Left cardiac atrium (tissue), 4 donors: ENCODE measurements around the gene PACRG. TPM values are rescaled to one million over a fixed set of nuclear protein-coding genes. Genes with fewer than 3 reads are reported as not detected.

ENCODE experiments used
- ATAC-seq, 2 donors: fragments of 200-7000 bp; cut with Tn5 transposase; one replicate each; pipeline ENCODE4 v1.9.1; 2020; ENCODE audit warnings: mild to moderate bottlenecking in 2 of 2, moderate library complexity in 2 of 2
- DNase-seq: peaks from one replicate; pipeline ENCODE4 v3.0.0-alpha.2; 2020
- intact Hi-C, 2 donors: fragments of 100-400 bp; cut with DNase I; formaldehyde crosslinking; loops; one replicate each; pipeline versions ENCODE4 v1.14.1 to v1.15.1; 2022 to 2023
- total RNA-seq, 2 donors: library from RNA; stranded (reverse); fragmentation: NEBNext Ultra II Directional; extraction: Animal tissue kit (Norgen Biotek cat#: 25700); gene quantifications; one replicate each; pipeline ENCODE4 v1.2.1, GENCODE V29; 2021
- donor health status: DM: no; HTN: yes; CAD: no.
- donor health status: DM: no; HTN: yes; CAD: no; lungs with severe emphysema.
- donor health status: DM: yes; HTN: yes; CAD: no.
- donor health status: Dilated cardiomyopathy.

Gene PACRG
- total RNA-seq, 2 donors from 2014 or later = 3.2 to 4.5 TPM

DNA sequence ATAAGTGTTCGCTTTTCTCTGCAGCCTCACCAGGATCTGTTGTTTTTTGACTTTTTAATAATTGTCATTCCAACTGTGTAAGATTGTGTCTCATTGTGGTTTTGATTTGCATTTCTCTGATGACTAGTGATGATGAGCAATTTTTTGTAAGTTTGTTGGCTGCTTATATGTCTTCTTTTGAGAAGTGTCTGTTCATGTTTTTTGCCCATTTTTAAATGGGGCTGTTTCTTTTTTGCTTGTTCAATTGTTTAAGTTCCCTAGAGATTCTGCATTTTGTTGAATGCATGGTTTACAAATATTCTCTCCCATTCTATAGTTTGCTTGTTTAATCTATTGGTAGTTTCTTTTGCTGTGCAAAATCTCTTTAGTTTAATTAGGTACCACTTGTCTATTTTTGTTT is 295.9 kb downstream of the PACRG start:
- DNase-seq (no peak), ATAC-seq (no peak)
- intact Hi-C loops = no loop called here

GRCh38 chr6:163026893-163027292 is 299.1 kb downstream of the PACRG start:
- DNase-seq = no peak
- no peak for ATAC-seq
- intact Hi-C loops = no loop called here

DNA sequence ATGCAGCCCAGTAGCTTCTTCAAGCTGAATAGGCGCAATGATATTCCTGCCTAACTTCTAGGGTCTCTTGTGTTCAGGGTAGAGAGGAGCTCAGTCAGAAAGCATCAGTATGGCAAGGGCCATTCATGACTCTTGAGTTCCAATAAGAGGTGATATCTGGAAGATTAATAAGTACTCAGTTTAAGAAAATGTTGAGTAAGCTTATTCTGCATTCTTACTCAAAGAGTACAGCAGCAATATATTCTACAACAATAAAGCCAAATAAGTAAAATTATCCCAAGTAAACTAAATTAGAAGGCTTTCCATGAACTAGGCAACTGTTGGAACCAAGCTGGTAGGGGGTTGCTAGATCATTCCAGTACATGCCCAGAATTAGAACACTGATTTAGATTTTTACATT is 303.2 kb downstream of the PACRG start:
- intact Hi-C loops = no loop called here
- DNase-seq (no peak), ATAC-seq (no peak)

GRCh38 chr6:163031931-163032330 is 304.2 kb downstream of the PACRG start:
- DNase-seq (no peak), ATAC-seq (no peak)
- intact Hi-C loops = no loop called here

GRCh38 chr6:163036160-163036645 is 308.4 kb downstream of the PACRG start:
- intact Hi-C loops = no loop called here
- DNase-seq (no peak), ATAC-seq (no peak)

GRCh38 chr6:163038317-163038716 is 310.5 kb downstream of the PACRG start:
- no peak for DNase-seq
- ATAC-seq = peak; percentile 78 to 87
- intact Hi-C loops = no loop called here

DNA sequence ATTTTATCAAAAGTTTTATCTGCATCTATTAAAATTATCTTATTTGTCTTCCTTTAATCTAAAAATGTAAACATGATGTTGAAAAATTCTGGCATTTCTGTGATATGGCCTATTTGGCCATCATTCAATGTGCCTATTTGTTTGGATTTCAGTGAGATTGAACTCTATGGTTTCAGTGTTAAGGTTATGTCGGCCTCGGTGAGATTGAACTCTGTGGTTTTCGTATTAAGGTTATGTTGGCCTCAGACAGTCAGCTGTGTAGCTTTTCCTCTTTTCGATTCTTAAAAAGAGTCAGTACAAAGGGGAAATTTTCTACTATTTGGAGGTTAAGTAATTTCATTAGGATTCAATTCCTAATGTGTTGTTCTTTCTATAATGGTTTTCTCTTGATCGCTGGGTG is 320.6 kb downstream of the PACRG start:
- intact Hi-C loops = no loop called here
- DNase-seq = no peak
- no peak for ATAC-seq

DNA sequence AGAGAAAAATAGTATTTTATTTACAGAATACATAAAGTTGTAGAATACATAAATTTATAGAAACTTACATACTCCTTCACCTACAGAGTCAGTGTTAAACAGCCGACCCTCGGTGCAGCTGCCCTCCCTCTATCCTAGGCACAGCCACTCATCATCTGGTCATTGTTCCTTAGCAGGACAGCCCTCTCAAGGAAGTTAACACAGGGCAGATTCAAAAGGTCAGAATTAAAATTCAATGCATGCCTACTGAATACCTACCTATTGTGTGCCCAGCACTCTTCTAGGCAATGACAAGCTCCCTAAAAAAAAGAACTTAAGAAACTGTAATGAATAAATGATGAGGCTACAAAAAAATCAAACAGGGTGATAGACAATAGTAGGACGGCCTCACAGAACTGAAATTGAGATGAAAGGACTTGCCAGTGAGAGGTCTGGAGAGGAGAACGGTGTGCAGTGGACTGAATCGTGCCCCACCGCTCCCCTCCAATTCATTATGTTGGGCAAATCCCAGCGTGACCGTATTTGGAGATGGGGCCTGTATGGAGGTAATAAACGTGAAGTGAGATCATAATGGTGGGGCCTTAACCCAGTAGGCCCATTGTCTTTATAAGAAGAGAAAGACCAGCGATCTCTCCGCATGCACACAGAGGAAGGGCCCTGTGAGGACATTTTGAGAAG is 326.0 kb downstream of the PACRG start:
- DNase-seq = no peak
- intact Hi-C loops = no loop called here
- ATAC-seq = no peak

GRCh38 chr6:163054641-163055040 is 326.9 kb downstream of the PACRG start:
- ATAC-seq = no peak
- intact Hi-C loops = no loop called here
- no peak for DNase-seq

- ATAC-seq (no peak), DNase-seq (no peak)
- intact Hi-C loops = no loop called here
Observed at GRCh38 chr6:163057260-163057659, 329.5 kb downstream of the PACRG start.

DNA sequence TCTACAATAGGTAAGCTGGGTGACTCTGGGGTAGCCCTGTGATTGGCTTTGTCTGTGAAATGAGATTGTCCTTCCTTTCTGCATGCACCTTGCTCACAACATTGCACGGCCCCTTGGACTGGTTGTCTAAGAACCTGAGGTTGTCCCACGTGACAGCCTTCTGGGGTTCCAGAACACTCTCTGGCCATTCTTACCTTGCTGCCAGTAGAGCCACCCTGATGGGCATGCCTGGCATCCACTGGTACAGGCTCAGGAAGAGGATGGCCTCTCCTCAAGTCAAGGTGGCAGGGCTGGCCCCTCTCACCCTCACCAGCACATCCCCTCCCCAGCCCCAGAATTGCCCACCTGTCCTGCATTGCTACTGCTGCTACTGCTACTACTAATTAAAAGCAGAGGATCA is 335.0 kb downstream of the PACRG start:
- DNase-seq (no peak), ATAC-seq (no peak)
- intact Hi-C loops = no loop called here

GRCh38 chr6:163063561-163063960 is 335.8 kb downstream of the PACRG start:
- ATAC-seq = no peak
- intact Hi-C loops = no loop called here
- DNase-seq = no peak

- intact Hi-C loops = no loop called here
- ATAC-seq = no peak
Observed at GRCh38 chr6:163064397-163064796, 336.6 kb downstream of the PACRG start.

DNA sequence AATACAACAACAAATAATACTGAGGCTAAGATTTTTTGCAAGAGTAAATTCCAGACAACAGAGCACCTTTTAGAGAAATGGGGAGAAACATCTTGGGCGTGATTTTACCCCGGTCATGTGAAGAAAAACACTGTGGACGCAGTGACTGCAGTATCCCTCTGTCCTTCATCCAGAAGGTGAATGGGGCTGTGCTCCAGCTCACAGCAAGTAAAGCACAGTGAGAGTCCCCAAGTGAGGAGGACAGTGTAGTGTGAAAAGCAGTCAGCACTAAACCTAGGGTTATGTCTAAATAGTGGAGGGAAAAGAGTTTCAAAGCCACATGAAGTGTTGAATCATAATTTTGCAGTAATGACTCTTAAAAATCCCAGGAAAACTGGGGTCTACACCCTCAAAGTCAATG is 338.4 kb downstream of the PACRG start:
- intact Hi-C loops = no loop called here
- DNase-seq = no peak
- no peak for ATAC-seq

More at GRCh38 chr6:163064397-163064796, 336.6 kb downstream of the PACRG start:
- no peak for DNase-seq

DNA sequence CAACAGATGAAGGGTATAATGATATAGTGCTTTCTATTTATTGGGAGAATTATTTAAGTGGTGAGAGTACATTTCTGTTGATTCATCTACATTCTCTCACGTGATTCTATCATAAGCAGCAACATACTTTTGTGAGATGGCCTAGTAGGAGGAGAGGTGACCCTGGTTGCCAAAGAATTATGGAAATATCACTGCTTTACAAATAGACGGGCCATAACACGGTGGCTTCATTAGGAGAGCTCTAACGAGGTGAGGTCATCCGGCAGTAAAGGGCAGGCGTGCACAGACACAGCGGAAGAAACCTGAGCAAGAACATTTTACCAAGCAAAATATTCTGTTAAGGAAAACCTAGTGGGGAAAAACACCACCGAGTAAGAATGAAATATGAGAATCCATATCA is 349.4 kb downstream of the PACRG start:
- no peak for ATAC-seq

DNA sequence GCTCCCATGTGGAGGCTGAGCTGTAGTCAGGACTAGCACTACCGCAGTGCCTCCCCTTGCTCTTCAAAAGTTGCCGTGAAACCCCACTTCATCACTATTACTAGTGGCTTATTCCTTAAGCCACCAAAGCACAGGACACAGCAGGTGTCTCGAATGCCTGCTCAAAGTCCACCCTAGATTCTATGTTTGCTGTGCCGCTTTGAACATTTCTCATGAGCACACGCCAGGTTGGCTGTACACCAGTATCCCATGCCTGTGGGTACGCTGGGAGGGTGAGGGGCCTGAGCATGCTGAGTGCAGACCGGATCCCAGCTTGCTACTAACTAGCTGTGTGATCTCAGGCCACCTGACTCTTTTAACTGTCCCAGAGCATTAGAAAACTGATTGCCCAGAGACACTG is 350.9 kb downstream of the PACRG start:
- intact Hi-C loops = no loop called here
- ATAC-seq = no peak
- no peak for DNase-seq

More for the DNA sequence above, 349.4 kb downstream of the PACRG start:
- intact Hi-C loops = no loop called here
- no peak for DNase-seq

DNA sequence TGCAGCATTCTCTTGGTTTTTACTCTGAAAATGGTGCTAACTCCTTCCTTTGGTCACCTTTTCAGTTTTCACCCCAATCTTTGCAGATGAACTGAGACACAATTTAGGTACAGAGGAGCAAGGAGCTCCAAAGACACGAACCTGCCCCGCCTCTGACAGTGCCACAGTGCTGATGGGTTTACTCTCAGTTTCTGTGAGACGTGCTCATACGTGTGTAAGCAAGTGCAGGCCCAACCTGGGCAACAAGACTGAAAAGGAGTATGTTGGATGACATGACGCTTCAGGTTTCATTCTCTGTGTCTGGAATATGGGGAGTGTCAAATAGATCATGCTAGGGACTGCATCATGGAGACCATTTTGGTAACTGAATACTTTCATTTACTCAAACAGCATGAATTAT is 352.5 kb downstream of the PACRG start:
- no peak for DNase-seq
- intact Hi-C loops = no loop called here
- ATAC-seq = no peak

- intact Hi-C loops = no loop called here
- DNase-seq = no peak
- ATAC-seq = no peak
Observed at GRCh38 chr6:163083141-163083540, 355.4 kb downstream of the PACRG start.

DNA sequence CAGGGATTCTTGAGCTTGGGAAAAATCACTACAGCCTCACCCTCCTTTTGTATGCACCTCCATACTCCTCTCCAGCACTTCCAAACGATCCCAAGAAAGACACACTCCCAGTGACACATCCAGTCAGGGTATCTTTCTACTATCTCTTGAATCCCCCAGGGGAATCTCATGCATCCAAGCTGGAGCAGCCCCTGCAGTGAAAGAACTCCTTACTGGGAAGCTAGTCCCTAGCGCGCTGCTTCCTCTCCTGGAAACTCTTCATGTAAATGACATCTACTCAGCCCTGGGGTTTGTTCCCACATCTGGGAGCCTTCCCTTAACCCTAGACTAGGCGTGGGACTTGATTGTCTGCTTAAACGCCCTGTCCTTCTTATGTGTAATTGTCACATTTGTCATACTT is 357.7 kb downstream of the PACRG start:
- ATAC-seq (no peak), DNase-seq (no peak)
- intact Hi-C loops = no loop called here

GRCh38 chr6:163085861-163086623 is 358.3 kb downstream of the PACRG start:
- intact Hi-C loops = no loop called here
- no peak for DNase-seq
- peak in 1 of 2 donors; percentile 29 for ATAC-seq

DNA sequence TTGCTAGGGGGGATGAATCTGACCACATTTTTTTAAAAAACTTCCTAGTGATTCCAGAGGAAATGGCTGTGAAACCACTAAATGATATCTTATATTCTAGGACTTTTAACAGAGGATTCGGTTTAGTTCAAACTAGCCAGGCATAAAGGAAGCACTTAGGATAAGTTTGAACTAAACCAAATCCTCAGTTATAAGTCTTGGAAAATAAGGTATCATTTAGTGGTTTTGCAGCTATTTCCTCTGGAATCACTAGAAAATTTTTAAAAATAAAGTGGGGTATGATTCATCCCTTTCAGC is 358.8 kb downstream of the PACRG start:
- intact Hi-C loops = no loop called here
- DNase-seq (no peak), ATAC-seq (no peak)
